ENCODE results near the gene TMEM132E.

TMEM132E gene

GRCh38 chr17:34637548-34638525 is 58.5 kb downstream of the TMEM132E start:
- DNase-seq: no peak

DNA sequence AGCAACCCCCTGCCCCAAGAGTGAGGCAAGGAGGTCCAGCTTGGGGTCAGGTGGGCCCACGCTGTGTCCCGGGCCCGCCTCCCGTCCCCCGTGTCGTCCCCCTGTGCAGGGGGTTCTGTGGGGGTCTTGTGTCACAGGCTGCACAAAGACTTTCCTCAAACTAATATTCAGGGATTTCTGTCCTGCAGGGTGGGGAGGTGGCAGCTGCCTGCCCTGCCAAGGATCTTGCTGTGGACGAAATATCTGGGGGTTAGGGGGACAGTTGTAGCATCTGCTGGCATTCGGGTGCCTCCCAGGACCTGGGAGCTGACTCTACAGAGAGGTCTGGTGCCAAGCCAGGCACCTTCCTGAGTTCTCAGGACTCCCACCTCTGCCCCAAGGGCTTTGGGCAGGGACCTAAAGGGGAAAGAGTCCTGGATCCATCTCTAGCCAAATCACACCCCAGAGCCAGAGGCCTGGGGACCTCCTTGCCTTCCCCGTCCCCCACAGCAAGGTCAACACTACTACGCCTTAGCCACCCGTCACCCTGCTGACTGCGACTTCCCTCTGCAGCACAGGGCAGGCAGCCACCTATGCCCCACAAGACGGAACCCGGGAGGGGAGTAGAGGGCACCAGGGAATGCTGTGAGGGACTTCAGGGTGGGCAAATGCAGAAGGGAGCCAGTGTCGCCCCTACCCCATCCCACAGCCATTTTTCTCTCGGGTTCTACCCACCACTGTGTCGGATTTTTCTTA is 59.3 kb downstream of the TMEM132E start:
- DNase-seq: no peak

GRCh38 chr17:34639706-34640425 is 60.5 kb downstream of the TMEM132E start:
- DNase-seq: no peak

DNA sequence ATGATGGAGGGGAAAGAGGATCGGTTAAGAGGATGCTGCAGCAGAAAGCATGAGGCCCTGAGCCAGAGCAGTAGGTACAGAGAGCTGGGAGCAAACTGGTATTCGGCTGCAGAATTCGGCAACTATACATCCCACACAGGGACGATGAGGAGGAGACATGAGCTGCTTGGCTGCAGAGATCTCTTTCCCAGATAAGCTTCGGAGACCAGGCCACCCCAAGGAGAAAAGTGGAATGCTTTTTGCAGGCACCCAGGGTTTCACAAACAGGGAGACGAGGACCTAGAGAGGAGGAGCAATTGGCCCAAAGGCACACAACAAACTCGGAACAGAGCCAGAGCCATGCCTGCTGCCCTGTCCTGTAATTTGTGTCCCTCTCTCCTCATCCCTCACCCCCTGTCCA is 62.0 kb downstream of the TMEM132E start:
- DNase-seq: no peak

- DNase-seq: no peak
Measured at GRCh38 chr17:34644941-34645550, 65.7 kb downstream of the TMEM132E start.

- DNase-seq: peak; percentile 73
Measured at GRCh38 chr17:34645594-34645993, 66.2 kb downstream of the TMEM132E start.

DNA sequence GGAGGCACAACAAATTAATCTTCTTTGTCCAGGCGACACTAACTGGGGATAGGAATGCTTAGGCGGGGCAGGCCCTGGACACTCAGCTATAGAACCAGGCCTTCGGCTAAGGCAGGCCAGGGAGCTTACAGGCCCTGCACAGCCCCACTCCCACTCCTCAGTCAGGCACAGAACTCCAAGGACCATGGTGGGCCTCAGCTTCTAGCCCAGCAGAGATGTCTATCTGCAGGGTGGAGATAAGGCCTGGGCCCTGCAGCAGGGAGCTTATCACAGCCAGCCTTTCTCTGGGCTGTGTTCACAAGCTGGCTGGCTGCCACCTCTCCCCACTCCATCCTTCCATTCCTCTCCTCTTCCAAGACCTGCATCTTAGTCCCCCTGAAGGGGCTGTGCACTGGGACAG is 68.1 kb downstream of the TMEM132E start:
- DNase-seq: no peak

DNA sequence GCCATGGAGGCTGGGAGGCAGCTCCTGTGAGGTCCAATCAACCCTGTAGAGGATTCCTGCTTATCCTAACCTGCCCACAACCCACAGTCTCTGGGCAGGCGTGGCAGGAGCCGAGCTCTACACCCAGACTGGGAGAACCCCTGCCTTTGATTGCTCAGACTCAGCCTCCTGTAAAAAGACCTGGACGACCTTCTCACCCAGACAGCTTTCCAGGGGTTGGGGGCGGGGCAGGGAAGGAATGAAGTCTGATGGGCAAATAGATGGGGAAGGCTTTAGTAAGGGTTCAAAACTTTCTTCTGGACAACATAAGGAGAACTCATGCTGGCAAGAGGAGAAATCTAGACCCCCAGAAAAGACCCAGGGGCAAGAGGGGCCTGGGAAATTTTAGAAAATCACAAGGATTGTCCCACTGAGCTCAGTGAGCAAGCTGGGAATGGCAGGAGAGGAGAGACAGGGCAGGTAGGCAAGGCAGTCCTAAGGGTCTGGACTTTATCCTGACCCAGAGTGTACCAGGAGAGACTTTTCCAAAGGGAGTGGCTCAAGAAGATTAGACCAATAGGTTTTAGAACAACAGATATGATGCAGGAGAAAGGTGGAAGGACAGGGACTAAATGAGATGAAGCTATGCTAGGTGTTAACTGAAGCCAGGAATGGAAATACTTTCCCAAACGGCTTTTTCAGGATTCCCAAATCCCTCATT is 70.8 kb downstream of the TMEM132E start:
- DNase-seq: no peak

GRCh38 chr17:34651402-34651811 is 72.0 kb downstream of the TMEM132E start:
- no peak for DNase-seq

DNA sequence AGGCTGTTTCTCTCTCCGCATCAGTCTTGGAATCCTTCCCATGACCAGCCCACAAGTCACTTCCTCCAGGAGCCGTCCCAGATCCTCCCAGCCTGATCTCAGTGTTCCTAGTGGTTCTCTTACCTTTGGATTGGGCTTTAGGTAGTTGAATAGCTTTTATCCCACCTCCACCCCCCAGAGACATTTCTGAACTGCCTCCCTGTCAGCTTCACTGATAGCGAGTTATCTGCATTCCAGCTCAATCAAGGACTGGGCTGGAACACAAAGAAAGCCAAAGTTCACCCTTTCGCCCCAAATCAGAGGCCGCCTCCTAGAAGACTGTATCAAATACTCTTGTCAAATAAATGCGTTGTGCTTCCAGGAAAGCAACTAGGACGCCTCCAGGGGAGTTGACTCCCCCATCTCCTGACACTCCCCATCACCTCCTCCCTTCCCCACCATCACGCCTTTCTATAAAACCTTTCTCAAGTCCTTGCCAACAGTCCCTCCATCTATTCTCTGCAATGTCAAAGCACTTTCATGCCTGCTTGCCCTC is 72.7 kb downstream of the TMEM132E start:
- DNase-seq: no peak

DNA sequence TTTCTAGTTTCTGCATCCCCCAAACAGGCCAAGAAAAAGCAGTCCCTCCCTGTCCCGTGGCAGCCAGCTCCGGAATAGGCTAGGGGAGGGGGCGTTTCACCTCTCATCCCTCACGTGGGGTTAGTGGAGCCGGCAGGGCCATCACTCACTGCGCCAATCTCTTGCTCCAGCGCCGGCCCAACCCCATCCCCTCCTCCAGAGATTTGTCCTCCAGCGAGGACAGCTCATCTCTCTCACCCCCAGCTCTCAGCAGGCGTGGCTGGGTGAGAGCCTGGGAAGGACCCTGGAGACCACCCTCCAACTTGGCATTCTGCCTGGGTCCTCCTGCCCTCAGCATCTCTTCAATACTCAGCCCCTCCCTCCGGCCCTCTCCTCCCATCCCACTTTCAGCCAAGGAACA is 74.1 kb downstream of the TMEM132E start:
- DNase-seq: no peak

GRCh38 chr17:34654276-34654880 is 75.0 kb downstream of the TMEM132E start:
- DNase-seq: no peak

GRCh38 chr17:34654881-34655276 is 75.5 kb downstream of the TMEM132E start:
- no peak for DNase-seq

DNA sequence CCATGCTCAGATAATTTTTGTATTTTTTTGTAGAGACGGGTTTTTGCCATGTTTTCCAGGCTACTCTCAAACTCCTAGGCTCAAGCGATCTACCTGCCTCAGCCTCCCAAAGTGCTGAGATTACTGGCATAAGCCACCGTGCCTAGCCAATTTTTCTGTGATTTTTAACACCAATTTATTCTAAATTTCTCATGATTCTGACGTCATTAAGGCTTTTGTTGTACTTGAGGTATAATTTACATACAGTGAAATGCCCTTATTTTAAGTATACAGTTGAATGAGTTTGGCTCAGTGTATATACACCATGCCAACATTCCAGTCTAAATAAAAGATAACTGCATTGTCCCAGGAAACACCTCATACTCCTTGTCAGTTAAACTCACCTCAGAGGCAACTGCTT is 77.4 kb downstream of the TMEM132E start:
- no peak for DNase-seq

DNA sequence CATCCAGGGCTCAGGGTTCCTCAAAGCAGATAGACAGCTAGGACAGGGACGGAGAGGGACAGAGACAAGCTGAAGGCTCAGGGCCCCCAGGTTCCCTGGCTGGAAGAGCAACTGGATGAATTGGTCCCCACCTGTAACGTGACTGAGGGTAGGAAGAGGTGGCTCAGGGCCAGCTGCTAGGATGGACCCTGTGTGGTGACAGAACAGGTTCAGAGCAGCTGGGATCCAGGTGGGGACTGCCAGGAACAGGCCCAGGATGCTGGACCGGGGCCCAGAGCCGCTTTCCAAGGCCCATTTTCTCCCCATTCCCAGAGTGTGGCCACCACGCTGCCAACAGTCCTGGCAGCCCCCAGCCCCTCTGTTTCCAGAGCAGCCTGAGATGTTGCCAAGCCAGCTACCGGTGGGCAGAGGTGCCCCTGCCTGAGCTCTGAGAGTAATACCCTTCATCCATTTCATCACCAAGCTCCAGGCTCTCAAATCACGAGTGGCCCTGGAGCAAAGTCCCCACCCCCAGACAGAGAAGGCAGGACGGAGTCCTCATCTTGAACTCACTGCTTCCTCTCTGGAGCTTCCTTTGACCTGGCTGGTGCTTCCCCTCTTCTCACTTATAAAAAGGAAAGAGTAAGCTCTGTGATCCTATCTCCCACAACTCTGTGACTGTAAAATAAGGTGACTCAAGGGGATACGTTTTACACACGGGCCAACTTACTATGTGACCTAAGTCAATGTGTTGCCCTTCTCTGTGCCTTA is 79.6 kb downstream of the TMEM132E start:
- DNase-seq: no peak

DNA sequence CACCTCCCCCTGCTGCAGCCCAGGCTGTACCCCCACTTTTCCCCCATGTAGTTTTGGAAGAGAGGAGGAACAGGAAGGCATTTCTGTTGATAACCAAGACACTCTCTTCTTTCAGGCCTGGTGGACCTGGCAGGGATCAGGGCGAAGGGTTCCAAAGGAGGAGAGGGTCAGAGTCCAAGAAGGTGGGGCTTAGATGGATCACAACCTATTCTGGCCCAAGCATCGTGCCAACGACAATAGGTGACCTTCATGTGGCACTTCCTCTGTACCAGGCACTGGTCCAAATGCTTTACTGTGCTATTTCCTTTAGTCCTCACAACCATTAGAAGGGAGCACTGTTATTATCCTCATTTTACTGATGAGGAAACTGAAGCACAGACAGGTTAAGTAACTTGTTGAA is 84.3 kb downstream of the TMEM132E start:
- no peak for DNase-seq

DNA sequence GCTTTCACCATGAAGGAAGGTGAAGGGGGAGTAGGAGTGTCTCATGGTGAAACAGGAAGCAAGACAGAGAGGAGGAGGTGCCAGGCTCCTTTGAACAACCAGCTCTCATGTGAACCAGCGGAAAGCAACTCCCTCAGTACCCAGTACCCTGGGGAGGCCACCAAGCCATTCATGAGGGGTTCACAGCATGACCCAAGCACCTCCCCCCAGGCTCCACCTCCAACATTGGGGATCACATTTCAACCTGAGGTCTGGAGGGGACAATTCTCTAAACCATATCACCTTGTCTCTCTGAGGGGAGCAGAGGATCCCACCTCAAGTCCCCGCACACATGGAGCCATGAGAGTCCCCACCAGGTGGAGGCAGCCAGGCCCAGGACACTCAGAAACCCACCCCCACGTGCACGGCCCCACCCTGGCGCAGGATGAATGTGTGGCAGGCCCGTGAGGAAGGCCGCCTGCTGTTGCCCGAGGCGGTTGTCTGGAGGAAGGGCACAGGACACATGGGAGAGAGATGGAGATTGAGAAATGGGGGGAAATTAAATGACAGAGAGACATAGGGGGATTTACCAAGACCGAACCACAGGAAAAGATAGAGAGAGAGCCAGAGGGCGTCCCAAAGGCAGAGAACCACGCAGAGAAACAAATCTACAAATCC is 85.9 kb downstream of the TMEM132E start:
- DNase-seq: no peak

GRCh38 chr17:34665819-34666763 is 86.7 kb downstream of the TMEM132E start:
- no peak for DNase-seq

DNA sequence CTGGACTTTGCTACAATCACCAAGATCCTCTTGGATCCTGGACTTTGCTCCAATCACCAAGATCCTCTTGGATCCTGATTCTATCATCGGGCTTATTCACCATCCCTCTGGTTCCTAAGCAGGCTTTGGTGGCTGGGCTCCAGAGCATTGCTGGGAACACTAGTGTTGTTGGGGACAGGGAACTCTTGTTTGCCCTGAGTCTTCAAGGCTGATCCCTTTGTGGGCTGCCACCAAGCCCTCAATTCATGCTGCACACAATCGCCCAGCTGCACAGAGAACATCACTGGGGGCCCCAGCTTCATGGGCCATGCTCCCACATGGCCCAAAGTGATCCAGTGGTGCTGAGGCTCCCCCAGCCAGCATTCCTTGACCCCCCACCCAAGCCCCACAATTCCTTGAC is 88.3 kb downstream of the TMEM132E start:
- DNase-seq: no peak

Data from NCI-H187 treated with DMSO at 0.1 percent for 48 hours (cell line).